Measurements from ENCODE around the gene REXO1. TPM values are rescaled to one million over a fixed set of nuclear protein-coding genes. Genes with fewer than 3 reads are reported as not detected.

REXO1 gene
- total and polyA plus RNA-seq, 2 of the 8 experiments (the other 6 are each of a cell fraction or from before 2014, with no cell fraction given), result 42.4 to 44.3 TPM

DNA sequence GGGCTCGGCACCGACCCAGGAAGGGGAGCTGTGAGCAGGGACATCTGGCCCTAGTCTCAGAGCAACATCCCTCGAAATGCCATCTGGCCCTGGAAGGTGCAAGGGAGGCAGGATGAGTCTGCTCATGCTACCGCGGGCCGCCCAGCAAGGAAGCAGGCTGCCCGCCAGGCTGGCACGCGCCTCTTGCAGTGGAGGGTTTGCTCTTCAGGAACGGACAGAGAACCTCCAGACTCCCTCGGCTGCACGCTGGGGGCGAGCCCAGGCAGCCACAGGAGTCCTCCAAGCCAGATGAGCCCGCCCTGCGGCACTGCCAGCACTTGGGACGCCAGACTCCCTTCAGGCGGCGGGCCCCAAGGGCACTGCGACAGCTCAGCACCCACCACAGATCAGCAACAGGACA, 26.1 kb downstream of the REXO1 start (continued):
- TF ChIP-seq, protein P1, sequence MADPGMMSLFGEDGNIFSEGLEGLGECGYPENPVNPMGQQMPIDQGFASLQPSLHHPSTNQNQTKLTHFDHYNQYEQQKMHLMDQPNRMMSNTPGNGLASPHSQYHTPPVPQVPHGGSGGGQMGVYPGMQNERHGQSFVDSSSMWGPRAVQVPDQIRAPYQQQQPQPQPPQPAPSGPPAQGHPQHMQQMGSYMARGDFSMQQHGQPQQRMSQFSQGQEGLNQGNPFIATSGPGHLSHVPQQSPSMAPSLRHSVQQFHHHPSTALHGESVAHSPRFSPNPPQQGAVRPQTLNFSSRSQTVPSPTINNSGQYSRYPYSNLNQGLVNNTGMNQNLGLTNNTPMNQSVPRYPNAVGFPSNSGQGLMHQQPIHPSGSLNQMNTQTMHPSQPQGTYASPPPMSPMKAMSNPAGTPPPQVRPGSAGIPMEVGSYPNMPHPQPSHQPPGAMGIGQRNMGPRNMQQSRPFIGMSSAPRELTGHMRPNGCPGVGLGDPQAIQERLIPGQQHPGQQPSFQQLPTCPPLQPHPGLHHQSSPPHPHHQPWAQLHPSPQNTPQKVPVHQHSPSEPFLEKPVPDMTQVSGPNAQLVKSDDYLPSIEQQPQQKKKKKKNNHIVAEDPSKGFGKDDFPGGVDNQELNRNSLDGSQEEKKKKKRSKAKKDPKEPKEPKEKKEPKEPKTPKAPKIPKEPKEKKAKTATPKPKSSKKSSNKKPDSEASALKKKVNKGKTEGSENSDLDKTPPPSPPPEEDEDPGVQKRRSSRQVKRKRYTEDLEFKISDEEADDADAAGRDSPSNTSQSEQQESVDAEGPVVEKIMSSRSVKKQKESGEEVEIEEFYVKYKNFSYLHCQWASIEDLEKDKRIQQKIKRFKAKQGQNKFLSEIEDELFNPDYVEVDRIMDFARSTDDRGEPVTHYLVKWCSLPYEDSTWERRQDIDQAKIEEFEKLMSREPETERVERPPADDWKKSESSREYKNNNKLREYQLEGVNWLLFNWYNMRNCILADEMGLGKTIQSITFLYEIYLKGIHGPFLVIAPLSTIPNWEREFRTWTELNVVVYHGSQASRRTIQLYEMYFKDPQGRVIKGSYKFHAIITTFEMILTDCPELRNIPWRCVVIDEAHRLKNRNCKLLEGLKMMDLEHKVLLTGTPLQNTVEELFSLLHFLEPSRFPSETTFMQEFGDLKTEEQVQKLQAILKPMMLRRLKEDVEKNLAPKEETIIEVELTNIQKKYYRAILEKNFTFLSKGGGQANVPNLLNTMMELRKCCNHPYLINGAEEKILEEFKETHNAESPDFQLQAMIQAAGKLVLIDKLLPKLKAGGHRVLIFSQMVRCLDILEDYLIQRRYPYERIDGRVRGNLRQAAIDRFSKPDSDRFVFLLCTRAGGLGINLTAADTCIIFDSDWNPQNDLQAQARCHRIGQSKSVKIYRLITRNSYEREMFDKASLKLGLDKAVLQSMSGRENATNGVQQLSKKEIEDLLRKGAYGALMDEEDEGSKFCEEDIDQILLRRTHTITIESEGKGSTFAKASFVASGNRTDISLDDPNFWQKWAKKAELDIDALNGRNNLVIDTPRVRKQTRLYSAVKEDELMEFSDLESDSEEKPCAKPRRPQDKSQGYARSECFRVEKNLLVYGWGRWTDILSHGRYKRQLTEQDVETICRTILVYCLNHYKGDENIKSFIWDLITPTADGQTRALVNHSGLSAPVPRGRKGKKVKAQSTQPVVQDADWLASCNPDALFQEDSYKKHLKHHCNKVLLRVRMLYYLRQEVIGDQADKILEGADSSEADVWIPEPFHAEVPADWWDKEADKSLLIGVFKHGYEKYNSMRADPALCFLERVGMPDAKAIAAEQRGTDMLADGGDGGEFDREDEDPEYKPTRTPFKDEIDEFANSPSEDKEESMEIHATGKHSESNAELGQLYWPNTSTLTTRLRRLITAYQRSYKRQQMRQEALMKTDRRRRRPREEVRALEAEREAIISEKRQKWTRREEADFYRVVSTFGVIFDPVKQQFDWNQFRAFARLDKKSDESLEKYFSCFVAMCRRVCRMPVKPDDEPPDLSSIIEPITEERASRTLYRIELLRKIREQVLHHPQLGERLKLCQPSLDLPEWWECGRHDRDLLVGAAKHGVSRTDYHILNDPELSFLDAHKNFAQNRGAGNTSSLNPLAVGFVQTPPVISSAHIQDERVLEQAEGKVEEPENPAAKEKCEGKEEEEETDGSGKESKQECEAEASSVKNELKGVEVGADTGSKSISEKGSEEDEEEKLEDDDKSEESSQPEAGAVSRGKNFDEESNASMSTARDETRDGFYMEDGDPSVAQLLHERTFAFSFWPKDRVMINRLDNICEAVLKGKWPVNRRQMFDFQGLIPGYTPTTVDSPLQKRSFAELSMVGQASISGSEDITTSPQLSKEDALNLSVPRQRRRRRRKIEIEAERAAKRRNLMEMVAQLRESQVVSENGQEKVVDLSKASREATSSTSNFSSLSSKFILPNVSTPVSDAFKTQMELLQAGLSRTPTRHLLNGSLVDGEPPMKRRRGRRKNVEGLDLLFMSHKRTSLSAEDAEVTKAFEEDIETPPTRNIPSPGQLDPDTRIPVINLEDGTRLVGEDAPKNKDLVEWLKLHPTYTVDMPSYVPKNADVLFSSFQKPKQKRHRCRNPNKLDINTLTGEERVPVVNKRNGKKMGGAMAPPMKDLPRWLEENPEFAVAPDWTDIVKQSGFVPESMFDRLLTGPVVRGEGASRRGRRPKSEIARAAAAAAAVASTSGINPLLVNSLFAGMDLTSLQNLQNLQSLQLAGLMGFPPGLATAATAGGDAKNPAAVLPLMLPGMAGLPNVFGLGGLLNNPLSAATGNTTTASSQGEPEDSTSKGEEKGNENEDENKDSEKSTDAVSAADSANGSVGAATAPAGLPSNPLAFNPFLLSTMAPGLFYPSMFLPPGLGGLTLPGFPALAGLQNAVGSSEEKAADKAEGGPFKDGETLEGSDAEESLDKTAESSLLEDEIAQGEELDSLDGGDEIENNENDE (IDR thresholded peaks at IDR 0.05; ENCODE audit: insufficient replicate concordance, low read length), result no peak
- no peak for TF ChIP-seq BCL11A (IDR thresholded peaks at IDR 0.05; ENCODE audit: low read depth in 2 of 2, low read length in 2 of 2)
- TF ChIP-seq KDM1A (IDR thresholded peaks at IDR 0.05; ENCODE audit: borderline replicate concordance, low read length), result no peak
- TF ChIP-seq, protein P2, sequence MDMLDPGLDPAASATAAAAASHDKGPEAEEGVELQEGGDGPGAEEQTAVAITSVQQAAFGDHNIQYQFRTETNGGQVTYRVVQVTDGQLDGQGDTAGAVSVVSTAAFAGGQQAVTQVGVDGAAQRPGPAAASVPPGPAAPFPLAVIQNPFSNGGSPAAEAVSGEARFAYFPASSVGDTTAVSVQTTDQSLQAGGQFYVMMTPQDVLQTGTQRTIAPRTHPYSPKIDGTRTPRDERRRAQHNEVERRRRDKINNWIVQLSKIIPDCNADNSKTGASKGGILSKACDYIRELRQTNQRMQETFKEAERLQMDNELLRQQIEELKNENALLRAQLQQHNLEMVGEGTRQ (IDR thresholded peaks at IDR 0.05; ENCODE audit: low read length), result no peak
- no peak for TF ChIP-seq NANOG (IDR thresholded peaks at IDR 0.05; ENCODE audit: insufficient read depth, low read depth, low read length, poor library complexity, severe bottlenecking)
- TF ChIP-seq TBP (IDR thresholded peaks at IDR 0.05; ENCODE audit: low read depth, low read length), result no peak
- TF ChIP-seq EZH2 (IDR thresholded peaks at IDR 0.05; ENCODE audit: low read depth, low read length, severe bottlenecking), result no peak

Measured in H1 (cell line).